KMS-11 (cell line): ENCODE data around the gene FUOM.

Experiments used
- H2AFZ ChIP-seq: fragments of 200-600 bp; sonication (generic); 2 replicates; pipeline ENCODE4 v1.6.1; 2016; ENCODE audit warnings: antibody characterized with exemption, mixed run types, low read depth
- H3K27ac ChIP-seq: fragments of 200-600 bp; sonication (generic); 2 replicates; pipeline ENCODE4 v1.6.1; 2016; ENCODE audit warnings: mild to moderate bottlenecking, mixed run types
- H3K27me3 ChIP-seq: fragments of 200-600 bp; sonication (generic); 2 replicates; pipeline ENCODE4 v1.6.1; 2017; ENCODE audit warnings: mild to moderate bottlenecking, low read depth, mixed run types, moderate library complexity; ENCODE audit not compliant: insufficient read depth
- H3K36me3 ChIP-seq: fragments of 200-600 bp; sonication (generic); 2 replicates; pipeline ENCODE4 v1.6.1; 2017; ENCODE audit warnings: mild to moderate bottlenecking, mixed run types; ENCODE audit not compliant: insufficient read depth
- H3K4me1 ChIP-seq: fragments of 200-600 bp; sonication (generic); 2 replicates; pipeline ENCODE4 v1.6.1; 2016; ENCODE audit warnings: mild to moderate bottlenecking, low read depth, mixed run types; ENCODE audit not compliant: poor library complexity, severe bottlenecking
- H3K4me2 ChIP-seq: fragments of 200-600 bp; sonication (generic); 2 replicates; pipeline ENCODE4 v1.7.0; 2016; ENCODE audit warnings: mild to moderate bottlenecking, mixed run types
- H3K4me3 ChIP-seq: fragments of 200-600 bp; sonication (generic); IDR thresholded peaks from 2 replicates; pipeline ENCODE4 v1.6.1; 2017; ENCODE audit warnings: low read depth, low read length, mixed read lengths; ENCODE audit not compliant: insufficient read depth
- H3K79me2 ChIP-seq: fragments of 200-600 bp; sonication (generic); 2 replicates; pipeline ENCODE4 v1.6.1; 2016; ENCODE audit warnings: low read depth, mixed run types; ENCODE audit not compliant: insufficient read depth
- H3K9ac ChIP-seq: fragments of 200-600 bp; sonication (generic); 2 replicates; pipeline ENCODE4 v1.6.1; 2016; ENCODE audit warnings: mild to moderate bottlenecking, mixed run types
- H4K20me1 ChIP-seq: fragments of 200-600 bp; sonication (generic); 2 replicates; pipeline ENCODE4 v1.6.1; 2016; ENCODE audit warnings: mild to moderate bottlenecking, mixed run types; ENCODE audit not compliant: insufficient read depth
- CTCF ChIP-seq: fragments of 200-600 bp; sonication (generic); conservative IDR thresholded peaks from 2 replicates; pipeline ENCODE4 v1.6.1; 2017; ENCODE audit warnings: low read depth, mild to moderate bottlenecking, antibody characterized with exemption, low read length, moderate library complexity, mixed read lengths

The FUOM gene

GRCh38 chr10:133355266-133355665 lies 2.6 kb downstream of the FUOM start:
- H4K20me1 ChIP-seq = no peaks in the 10 kb centered on the region
- no peak overlapping the region for H3K4me2 ChIP-seq
- no peak overlapping the region for H3K27ac ChIP-seq

GRCh38 chr10:133354672-133355240 lies 3.1 kb downstream of the FUOM start:
- Histone ChIP-seq H3K27ac (no peak overlapping the region), H3K9ac (no peak overlapping the region), H3K27me3 (no peaks in the 10 kb centered on the region), H3K4me3 (no peak overlapping the region), H2AFZ (no peak overlapping the region), H3K4me1 (no peaks in the 10 kb centered on the region), H3K79me2 (no peaks in the 10 kb centered on the region), H3K36me3 (no peaks in the 10 kb centered on the region), H3K4me2 (no peak overlapping the region), H4K20me1 (no peaks in the 10 kb centered on the region)
- no peak for TF ChIP-seq CTCF

More at GRCh38 chr10:133355266-133355665, 2.6 kb downstream of the FUOM start:
- Histone ChIP-seq H3K4me1 (no peaks in the 10 kb centered on the region), H3K27me3 (no peaks in the 10 kb centered on the region), H3K36me3 (no peaks in the 10 kb centered on the region), H2AFZ (no peak overlapping the region), H3K9ac (no peak overlapping the region), H3K79me2 (no peaks in the 10 kb centered on the region), H3K4me3 (no peak overlapping the region)
- no peak for TF ChIP-seq CTCF

- H3K36me3 ChIP-seq = no peaks in the 10 kb centered on the region
- H3K4me2 ChIP-seq = no peak overlapping the region
- no peak overlapping the region for H3K9ac ChIP-seq
Observed at GRCh38 chr10:133353988-133354605, 3.7 kb downstream of the FUOM start.

GRCh38 chr10:133353202-133353959 lies 4.4 kb downstream of the FUOM start:
- no peaks in the 10 kb centered on the region for H3K79me2 ChIP-seq
- no peak overlapping the region for H3K4me2 ChIP-seq
- H3K4me3 ChIP-seq = no peak overlapping the region
- no peak overlapping the region for H3K9ac ChIP-seq
- H2AFZ ChIP-seq = no peak overlapping the region
- H3K4me1 ChIP-seq = no peaks in the 10 kb centered on the region
- no peak overlapping the region for H3K27ac ChIP-seq
- no peak for TF ChIP-seq CTCF
- H3K27me3 ChIP-seq = no peaks in the 10 kb centered on the region
- H3K36me3 ChIP-seq = no peaks in the 10 kb centered on the region
- H4K20me1 ChIP-seq = no peaks in the 10 kb centered on the region

More at GRCh38 chr10:133353988-133354605, 3.7 kb downstream of the FUOM start:
- no peak for TF ChIP-seq CTCF
- Histone ChIP-seq H2AFZ (no peak overlapping the region), H3K4me3 (no peak overlapping the region), H3K79me2 (no peaks in the 10 kb centered on the region), H3K27me3 (no peaks in the 10 kb centered on the region), H4K20me1 (no peaks in the 10 kb centered on the region), H3K27ac (no peak overlapping the region), H3K4me1 (no peaks in the 10 kb centered on the region)
